OCI-LY7 (cell line): ENCODE measurements around the gene MEF2A. TPM values are rescaled to one million over a fixed set of nuclear protein-coding genes. Genes with fewer than 3 reads are reported as not detected.

Experiments
- BruUV-seq: library from RNA; stranded (reverse); fragments of 400-500 nt; replicated peaks from 2 replicates; lab custom pipeline; 2021; lab: Mats Ljungman, UMichigan
- CTCF ChIA-PET: fragments of 300-600 bp; sonication (Branson Sonifier 250); formaldehyde crosslinking; loops from one replicate; lab custom pipeline; 2022; ENCODE audit warnings: antibody characterized with exemption; ENCODE audit not compliant: unreplicated experiment; lab: Charles Lee
- POLR2A ChIA-PET: fragments of 300-600 bp; sonication (Branson Sonifier 250); formaldehyde crosslinking; loops from one replicate; lab custom pipeline; 2022; ENCODE audit warnings: antibody characterized with exemption; lab: Charles Lee
- DNase-seq: peaks from one replicate; pipeline ENCODE4 v3.0.0-alpha.2; 2015; ENCODE audit warnings: low spot score
- H2AFZ ChIP-seq: fragments of 200-600 bp; sonication (generic), shearing (Covaris generic); 2 replicates; pipeline ENCODE4 v1.6.1; 2014; ENCODE audit warnings: mild to moderate bottlenecking, antibody characterized with exemption, low read length, moderate library complexity
- H3K27ac ChIP-seq: fragments of 200-600 bp; sonication (generic); 2 replicates; pipeline ENCODE4 v1.5.1; 2014; ENCODE audit warnings: mixed run types, low read depth, mild to moderate bottlenecking, moderate library complexity, low read length, inconsistent platforms; ENCODE audit not compliant: poor library complexity, severe bottlenecking
- H3K36me3 ChIP-seq: fragments of 200-600 bp; sonication (generic); 2 replicates; pipeline ENCODE4 v1.6.1; 2014; ENCODE audit warnings: mild to moderate bottlenecking, antibody characterized with exemption, low read length, moderate library complexity, mixed read lengths; ENCODE audit not compliant: insufficient read depth
- H3K4me1 ChIP-seq: fragments of 200-600 bp; sonication (generic); 2 replicates; pipeline ENCODE4 v1.5.1; 2014; ENCODE audit warnings: mild to moderate bottlenecking, low read length; ENCODE audit not compliant: insufficient read depth, poor library complexity, severe bottlenecking
- H3K4me2 ChIP-seq: fragments of 200-600 bp; sonication (generic); 2 replicates; pipeline ENCODE4 v1.6.1; 2014; ENCODE audit warnings: mild to moderate bottlenecking, low read length
- H3K4me3 ChIP-seq: fragments of 200-600 bp; sonication (generic); 2 replicates; pipeline ENCODE4 v1.5.1; 2014; ENCODE audit warnings: mild to moderate bottlenecking, low read depth, low read length; ENCODE audit not compliant: poor library complexity, severe bottlenecking
- H3K79me2 ChIP-seq: fragments of 200-600 bp; sonication (generic); 2 replicates; pipeline ENCODE4 v1.6.1; 2016; ENCODE audit warnings: low read depth, mild to moderate bottlenecking, low read length, moderate library complexity, mixed read lengths; ENCODE audit not compliant: insufficient read depth
- H3K9me2 ChIP-seq: fragments of 200-600 bp; sonication (generic); 2 replicates; pipeline ENCODE4 v1.6.1; 2016; ENCODE audit warnings: mild to moderate bottlenecking, low read length, mixed read lengths; ENCODE audit not compliant: insufficient read depth
- H3K9me3 ChIP-seq: fragments of 200-600 bp; sonication (generic); 2 replicates; pipeline ENCODE4 v1.6.1; 2014; ENCODE audit warnings: mild to moderate bottlenecking, mixed run types, low read length, mixed read lengths
- H4K20me1 ChIP-seq: fragments of 200-600 bp; sonication (generic); 2 replicates; pipeline ENCODE4 v1.6.1; 2014; ENCODE audit warnings: mild to moderate bottlenecking, antibody characterized with exemption, low read length, moderate library complexity, mixed read lengths; ENCODE audit not compliant: insufficient read depth
- CTCF ChIP-seq: fragments of 200-600 bp; sonication (generic); conservative IDR thresholded peaks from 2 replicates; pipeline ENCODE4 v1.5.1; 2014; ENCODE audit warnings: mild to moderate bottlenecking, antibody characterized with exemption, low read length, moderate library complexity, mixed read lengths
- EZH2phosphoT487 ChIP-seq: fragments of 200-600 bp; sonication (generic); IDR thresholded peaks from 2 replicates; pipeline ENCODE4 v1.6.1; 2018; ENCODE audit warnings: low read depth, borderline replicate concordance, mild to moderate bottlenecking, mixed run types, antibody characterized with exemption, low read length, moderate library complexity, mixed read lengths
- intact Hi-C: fragments of 100-400 bp; cut with micrococcal nuclease; formaldehyde crosslinking; loops from one replicate; pipeline ENCODE4 v1.10.0; 2022; ENCODE audit not compliant: unreplicated experiment
- total RNA-seq, 2 experiments: library from RNA; depleted of rRNA in 1 of 2; stranded (reverse); fragments of >200 nt in 1 of 2; shearing (Covaris generic) in 1 of 2; gene quantifications; 2 replicates each; pipeline ENCODE4 v1.2.3, GENCODE V29; 2014 to 2022

Gene MEF2A
- total RNA-seq, 2 experiments from 2014 or later = 28.0 to 38.2 TPM

GRCh38 chr15:99592145-99592791 is 26.5 kb downstream of the MEF2A start:
- DNase-seq = no peak
- TF ChIP-seq CTCF (no peak), EZH2phosphoT487 (no peak)
- CTCF ChIA-PET = no interaction called here
- no peaks in the 10 kb centered on the region for H4K20me1 ChIP-seq
- peaks cover 12% of the 10 kb centered on the region; the same call in 1 of the 2 replicates for H3K9me3 ChIP-seq
- intact Hi-C loops = no loop called here
- no peaks in the 10 kb centered on the region for H3K4me1 ChIP-seq
- no TSS peak for BruUV-seq
- no peak overlapping the region for H3K4me2 ChIP-seq
- peaks cover 11% of the 10 kb centered on the region; the same call in 1 of the 2 replicates for H3K36me3 ChIP-seq
- H3K79me2 ChIP-seq = peaks cover 84% of the 10 kb centered on the region
- no peak overlapping the region for H2AFZ ChIP-seq
- H3K4me3 ChIP-seq = no peak overlapping the region
- H3K9me2 ChIP-seq = no peaks in the 10 kb centered on the region; the same call in 1 of the 2 replicates
- POLR2A ChIA-PET = interaction anchor here (0.7 kb wide), 1 partner anchor 77 kb away, joined by 3 read pairs; no protein-coding TSS in a partner anchor
- no peak overlapping the region for H3K27ac ChIP-seq

GRCh38 chr15:99593070-99593469 is 27.3 kb downstream of the MEF2A start:
- Histone ChIP-seq H3K4me1 (no peaks in the 10 kb centered on the region), H2AFZ (no peak overlapping the region), H3K9me3 (peaks cover 10% of the 10 kb centered on the region; the same call in 1 of the 2 replicates), H3K9me2 (no peaks in the 10 kb centered on the region; the same call in 1 of the 2 replicates), H4K20me1 (no peaks in the 10 kb centered on the region), H3K4me2 (no peak overlapping the region), H3K36me3 (peaks cover 10% of the 10 kb centered on the region; the same call in 1 of the 2 replicates), H3K79me2 (peaks cover 80% of the 10 kb centered on the region), H3K4me3 (no peak overlapping the region), H3K27ac (no peak overlapping the region)
- ChIA-PET POLR2A (no interaction called here), CTCF (no interaction called here)
- BruUV-seq = no TSS peak
- no peak for DNase-seq
- intact Hi-C loops = no loop called here
- TF ChIP-seq EZH2phosphoT487 (no peak), CTCF (no peak)

GRCh38 chr15:99594916-99595315 is 29.1 kb downstream of the MEF2A start:
- Histone ChIP-seq H3K4me3 (no peak overlapping the region), H3K9me3 (peaks cover 19% of the 10 kb centered on the region; the same call in 1 of the 2 replicates), H3K27ac (no peak overlapping the region), H3K4me2 (no peak overlapping the region), H4K20me1 (no peaks in the 10 kb centered on the region), H3K79me2 (peaks cover 67% of the 10 kb centered on the region), H2AFZ (no peak overlapping the region), H3K36me3 (peaks cover 27% of the 10 kb centered on the region), H3K4me1 (no peaks in the 10 kb centered on the region), H3K9me2 (no peaks in the 10 kb centered on the region; the same call in 1 of the 2 replicates)
- intact Hi-C loops = no loop called here
- DNase-seq = no peak
- no TSS peak for BruUV-seq
- ChIA-PET POLR2A (interaction anchor here (0.9 kb wide), 1 partner anchor 13 kb away, joined by 3 read pairs; no protein-coding TSS in a partner anchor), CTCF (no interaction called here)
- TF ChIP-seq EZH2phosphoT487 (no peak), CTCF (no peak)
